Measurements from ENCODE around the gene ATXN2. TPM values are rescaled to one million over a fixed set of nuclear protein-coding genes. Genes with fewer than 3 reads are reported as not detected.

ATXN2 gene
- total RNA-seq, 2 experiments from 2014 or later, result 21.9 to 23.7 TPM

GRCh38 chr12:111424189-111424792, 174.8 kb downstream of the ATXN2 start:
- TF ChIP-seq, protein P1, sequence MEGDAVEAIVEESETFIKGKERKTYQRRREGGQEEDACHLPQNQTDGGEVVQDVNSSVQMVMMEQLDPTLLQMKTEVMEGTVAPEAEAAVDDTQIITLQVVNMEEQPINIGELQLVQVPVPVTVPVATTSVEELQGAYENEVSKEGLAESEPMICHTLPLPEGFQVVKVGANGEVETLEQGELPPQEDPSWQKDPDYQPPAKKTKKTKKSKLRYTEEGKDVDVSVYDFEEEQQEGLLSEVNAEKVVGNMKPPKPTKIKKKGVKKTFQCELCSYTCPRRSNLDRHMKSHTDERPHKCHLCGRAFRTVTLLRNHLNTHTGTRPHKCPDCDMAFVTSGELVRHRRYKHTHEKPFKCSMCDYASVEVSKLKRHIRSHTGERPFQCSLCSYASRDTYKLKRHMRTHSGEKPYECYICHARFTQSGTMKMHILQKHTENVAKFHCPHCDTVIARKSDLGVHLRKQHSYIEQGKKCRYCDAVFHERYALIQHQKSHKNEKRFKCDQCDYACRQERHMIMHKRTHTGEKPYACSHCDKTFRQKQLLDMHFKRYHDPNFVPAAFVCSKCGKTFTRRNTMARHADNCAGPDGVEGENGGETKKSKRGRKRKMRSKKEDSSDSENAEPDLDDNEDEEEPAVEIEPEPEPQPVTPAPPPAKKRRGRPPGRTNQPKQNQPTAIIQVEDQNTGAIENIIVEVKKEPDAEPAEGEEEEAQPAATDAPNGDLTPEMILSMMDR (IDR thresholded peaks at IDR 0.05), result no peak
- POLR2A ChIA-PET, result interaction anchor here (0.8 to 1.8 kb wide), 2 partner anchors 11 to 20 kb away, joined by 3 to 7 read pairs; no protein-coding TSS in a partner anchor
- CTCF ChIA-PET, result interaction anchor here (1.2 to 3.5 kb wide), 4 partner anchors 20 to 28 kb away, joined by 4 to 17 read pairs (median 6); no protein-coding TSS in a partner anchor
- Mint-ChIP-seq H3K36me3 (ENCODE audit: low read depth) (peaks cover 36% of the 10 kb centered on the region), H3K9me3 (no peaks in the 10 kb centered on the region), H3K4me1 (ENCODE audit: low read depth) (peaks cover 59% of the 10 kb centered on the region), H3K27ac (peak overlapping the region; percentile 100), H3K27me3 (no peaks in the 10 kb centered on the region), H3K4me3 (no peak overlapping the region)
- DNase-seq (peak in 1 of 14 experiments; percentile 34), ATAC-seq (ENCODE audit: poor library complexity) (no peak)
- Histone ChIP-seq H3K27ac (ENCODE audit: low read depth in 1 of 2, low read length in 2 of 2) (peak overlapping the region in 1 of 2 donors; percentile 47), H3K4me3 (ENCODE audit: low read length) (no peak overlapping the region), H3K27me3 (ENCODE audit: control insufficient read depth in 1 of 2, insufficient read depth in 2 of 2, low read length in 2 of 2) (no peaks in the 10 kb centered on the region), H3K4me1 (ENCODE audit: insufficient read depth, low read length) (peaks cover 60% of the 10 kb centered on the region), H3K9me3 (ENCODE audit: control insufficient read depth in 1 of 2, insufficient read depth in 1 of 2, low read length in 2 of 2) (no peaks in the 10 kb centered on the region), H3K36me3 (ENCODE audit: insufficient read depth, low read length) (peaks cover 32% of the 10 kb centered on the region)
- intact Hi-C loops (cut with DNase I, micrococcal nuclease), result loop anchor here in 1 of 2 experiments (2.0 kb wide), 1 partner anchor 15 kb away; no protein-coding TSS in a partner anchor

GRCh38 chr12:111420494-111420893, 178.6 kb downstream of the ATXN2 start:
- Histone ChIP-seq H3K36me3 (ENCODE audit: insufficient read depth, low read length) (peaks cover 48% of the 10 kb centered on the region), H3K27me3 (ENCODE audit: control insufficient read depth in 1 of 2, insufficient read depth in 2 of 2, low read length in 2 of 2) (no peaks in the 10 kb centered on the region), H3K4me1 (ENCODE audit: insufficient read depth, low read length) (peaks cover 26% of the 10 kb centered on the region), H3K4me3 (ENCODE audit: low read length) (no peak overlapping the region), H3K9me3 (ENCODE audit: control insufficient read depth in 1 of 2, insufficient read depth in 1 of 2, low read length in 2 of 2) (no peaks in the 10 kb centered on the region), H3K27ac (ENCODE audit: low read depth in 1 of 2, low read length in 2 of 2) (no peak overlapping the region)
- peak overlapping the region; percentile 39 for H3K27ac Mint-ChIP-seq
- DNase-seq, result no peak
- TF ChIP-seq, protein P1 (IDR thresholded peaks at IDR 0.05), result no peak
- intact Hi-C loops (cut with DNase I, micrococcal nuclease), result no loop called here
- H3K4me3 Mint-ChIP-seq, result no peak overlapping the region
- ChIA-PET POLR2A (no interaction called here), CTCF (interaction anchor here (1.5 kb wide), 1 partner anchor 17 kb away, joined by 5 read pairs; no protein-coding TSS in a partner anchor)
- no peaks in the 10 kb centered on the region for H3K27me3 Mint-ChIP-seq
- H3K4me1 Mint-ChIP-seq (ENCODE audit: low read depth), result peaks cover 30% of the 10 kb centered on the region
- H3K9me3 Mint-ChIP-seq, result no peaks in the 10 kb centered on the region
- no peak for ATAC-seq (ENCODE audit: poor library complexity)
- peaks cover 51% of the 10 kb centered on the region for H3K36me3 Mint-ChIP-seq (ENCODE audit: low read depth)

GRCh38 chr12:111419784-111420183, 179.3 kb downstream of the ATXN2 start:
- H3K4me1 ChIP-seq (ENCODE audit: insufficient read depth, low read length), result peaks cover 25% of the 10 kb centered on the region
- intact Hi-C loops (cut with DNase I, micrococcal nuclease), result loop anchor here in 1 of 2 experiments (10.0 kb wide), 1 partner anchor 595 kb away; the partner anchor contains the start of genes ERP29 and TMEM116
- Mint-ChIP-seq H3K9me3 (no peaks in the 10 kb centered on the region), H3K36me3 (ENCODE audit: low read depth) (peaks cover 54% of the 10 kb centered on the region), H3K27me3 (no peaks in the 10 kb centered on the region), H3K4me1 (ENCODE audit: low read depth) (peaks cover 28% of the 10 kb centered on the region), H3K4me3 (no peak overlapping the region), H3K27ac (no peak overlapping the region)
- peaks cover 46% of the 10 kb centered on the region for H3K36me3 ChIP-seq (ENCODE audit: insufficient read depth, low read length)
- H3K27me3 ChIP-seq (ENCODE audit: control insufficient read depth in 1 of 2, insufficient read depth in 2 of 2, low read length in 2 of 2), result no peaks in the 10 kb centered on the region
- CTCF ChIA-PET, result interaction anchor here (0.7 to 1.5 kb wide), 4 partner anchors 9 to 25 kb away, joined by 3 to 5 read pairs (median 3); no protein-coding TSS in a partner anchor
- no peak overlapping the region for H3K27ac ChIP-seq (ENCODE audit: low read depth in 1 of 2, low read length in 2 of 2)
- H3K4me3 ChIP-seq (ENCODE audit: low read length), result no peak overlapping the region
- ATAC-seq (ENCODE audit: poor library complexity) (no peak), DNase-seq (no peak)
- POLR2A ChIA-PET, result interaction anchor here (1.5 kb wide), 1 partner anchor 10 kb away, joined by 6 read pairs; no protein-coding TSS in a partner anchor
- TF ChIP-seq, protein P1 (IDR thresholded peaks at IDR 0.05), result no peak
- no peaks in the 10 kb centered on the region for H3K9me3 ChIP-seq (ENCODE audit: control insufficient read depth in 1 of 2, insufficient read depth in 1 of 2, low read length in 2 of 2)

Measured in CD4-positive, alpha-beta T cell (primary cell).